Measurements from ENCODE around the gene BCL2L14.

BCL2L14 gene, protein sequence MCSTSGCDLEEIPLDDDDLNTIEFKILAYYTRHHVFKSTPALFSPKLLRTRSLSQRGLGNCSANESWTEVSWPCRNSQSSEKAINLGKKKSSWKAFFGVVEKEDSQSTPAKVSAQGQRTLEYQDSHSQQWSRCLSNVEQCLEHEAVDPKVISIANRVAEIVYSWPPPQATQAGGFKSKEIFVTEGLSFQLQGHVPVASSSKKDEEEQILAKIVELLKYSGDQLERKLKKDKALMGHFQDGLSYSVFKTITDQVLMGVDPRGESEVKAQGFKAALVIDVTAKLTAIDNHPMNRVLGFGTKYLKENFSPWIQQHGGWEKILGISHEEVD

DNA sequence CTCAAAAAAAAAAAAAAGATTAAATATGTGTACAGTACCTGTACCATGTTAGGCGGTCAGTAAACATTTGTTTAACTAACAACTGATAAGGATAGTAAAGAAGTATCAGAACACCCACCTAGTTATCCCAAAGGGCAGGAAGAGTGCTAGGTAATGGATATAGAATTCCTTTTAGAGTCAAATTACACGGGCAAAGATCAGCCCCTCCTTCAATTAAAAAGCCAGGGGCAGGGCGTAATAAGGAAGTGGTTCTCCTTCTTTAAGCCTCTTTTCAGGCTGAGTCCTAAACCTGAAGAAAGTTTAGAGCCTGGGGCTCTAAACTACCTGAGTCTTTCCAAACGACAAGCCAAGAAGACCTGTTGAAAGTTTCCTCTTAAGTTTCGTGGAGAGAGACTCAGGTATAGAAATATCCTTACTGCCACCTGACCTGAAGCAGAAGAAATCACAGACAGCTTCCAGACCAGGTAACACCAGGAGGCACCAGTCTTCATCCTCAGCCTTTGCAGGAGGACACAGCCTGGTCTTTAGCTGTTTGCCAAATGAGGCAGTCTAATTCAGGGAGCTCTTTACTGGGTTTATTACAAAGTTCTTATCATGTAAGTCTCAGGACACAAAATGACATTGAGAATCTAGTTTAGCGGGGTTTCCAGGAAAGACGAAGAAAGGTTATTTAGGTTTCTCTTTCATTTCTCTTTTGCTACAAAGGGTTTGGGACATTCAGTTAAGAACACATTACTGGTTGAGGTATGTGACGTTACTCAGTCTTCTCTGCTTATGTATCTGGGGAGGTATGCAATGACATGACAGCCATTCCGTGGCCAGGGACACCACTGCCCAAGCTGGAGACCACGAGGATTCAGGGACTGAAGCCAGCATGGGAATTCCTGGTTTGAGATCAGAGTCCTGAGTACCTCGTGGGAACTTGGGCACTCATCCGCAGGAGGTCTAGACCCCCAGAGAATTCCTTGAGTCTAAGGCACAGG lies at the start of gene BCL2L14:
Gene BCL2L14 (plus strand): TSS at position 266 of the 983 bp plus-strand sequence. CDS start 8,367 bp downstream, outside the sequence.
- DNase-seq (ENCODE audit: low read depth, low spot score), result no peak

DNA sequence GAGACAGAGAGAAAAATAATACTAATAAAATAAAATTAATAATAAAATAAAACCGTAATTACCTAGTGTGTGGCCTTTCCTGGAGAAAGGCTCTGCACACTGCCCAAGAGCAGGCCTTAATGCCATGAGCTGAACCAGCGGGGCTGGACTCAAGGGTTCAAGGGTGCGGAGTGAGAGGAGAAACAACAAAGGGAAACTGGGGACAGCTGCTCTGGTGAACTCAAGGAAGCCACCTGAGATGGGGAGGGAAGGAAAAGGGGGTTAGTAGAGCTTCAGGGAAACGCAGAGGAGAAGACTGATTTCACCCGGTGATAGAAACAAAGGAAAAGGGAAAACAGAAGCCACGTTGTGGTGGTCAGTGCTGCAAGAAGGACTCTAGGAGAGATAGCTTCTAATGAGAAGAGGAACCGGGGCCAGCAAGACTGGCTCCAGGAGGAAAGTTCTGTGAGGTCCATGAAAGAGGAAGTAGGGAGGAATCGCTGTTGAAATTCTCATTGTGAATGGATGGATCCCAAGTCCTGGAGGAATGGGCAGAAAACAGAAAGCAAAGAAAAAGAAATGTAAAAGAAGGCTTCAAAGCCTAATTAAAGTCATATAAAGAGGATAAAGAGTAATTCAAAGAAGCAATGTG lies 48.3 kb upstream of the BCL2L14 start:
- DNase-seq (ENCODE audit: low read depth, low spot score), result no peak

DNA sequence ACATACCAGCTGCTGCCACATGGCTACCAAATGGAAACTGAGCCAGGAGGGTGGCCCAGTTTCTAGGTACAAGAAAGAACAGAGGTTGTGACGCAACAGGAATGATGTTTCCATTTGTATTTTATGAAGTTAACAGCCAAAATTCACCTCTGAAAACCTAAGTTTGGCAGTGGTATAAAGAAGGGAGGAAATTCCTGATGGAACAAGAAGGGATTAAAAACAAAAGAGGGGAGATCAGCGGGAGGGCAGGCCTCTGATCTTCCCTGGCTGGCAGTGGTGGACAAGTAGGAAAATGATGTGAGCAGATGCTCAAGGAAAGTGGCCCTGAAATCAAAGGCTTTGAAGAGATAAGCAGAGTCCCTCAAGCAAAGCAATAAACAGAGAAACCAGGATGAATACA lies 47.3 kb upstream of the BCL2L14 start:
- no peak for DNase-seq (ENCODE audit: low read depth, low spot score)

DNA sequence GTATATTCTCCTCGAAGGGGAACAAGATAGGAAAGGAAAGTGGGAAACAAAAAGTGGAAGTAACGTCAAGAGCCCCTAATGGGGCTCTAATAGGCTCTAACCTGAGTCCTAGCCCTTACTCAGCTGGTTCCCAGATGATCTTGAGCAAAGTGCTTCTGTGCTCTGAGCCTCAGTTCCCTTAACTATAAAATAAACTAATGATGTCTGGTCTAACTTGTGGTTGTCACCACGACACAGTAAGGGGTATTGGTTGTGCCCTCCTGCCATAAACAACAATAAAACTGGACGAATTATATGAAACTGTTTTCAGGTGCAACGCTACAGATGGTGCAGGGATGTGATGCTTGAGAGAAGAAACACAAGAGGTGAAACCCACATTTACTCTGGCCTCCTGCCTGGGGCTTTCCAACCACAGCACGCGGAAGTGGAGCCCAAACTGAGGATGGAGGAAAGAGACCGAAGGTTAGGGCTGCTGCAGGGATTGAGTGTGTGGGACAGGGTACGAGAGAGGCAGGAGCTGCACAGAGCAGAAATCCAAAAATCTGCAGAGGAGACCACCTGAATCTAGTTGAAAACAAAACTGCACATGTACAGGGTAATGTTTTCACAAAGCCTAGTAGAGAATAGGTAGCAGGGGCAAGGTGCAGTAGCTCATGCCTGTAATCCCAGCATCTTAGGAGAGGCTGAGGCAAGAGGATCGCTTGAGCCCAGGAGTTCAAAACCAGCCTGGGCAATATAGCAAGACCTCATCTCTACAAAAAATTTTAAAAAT lies 45.6 kb upstream of the BCL2L14 start:
- no peak for DNase-seq (ENCODE audit: low read depth, low spot score)

DNA sequence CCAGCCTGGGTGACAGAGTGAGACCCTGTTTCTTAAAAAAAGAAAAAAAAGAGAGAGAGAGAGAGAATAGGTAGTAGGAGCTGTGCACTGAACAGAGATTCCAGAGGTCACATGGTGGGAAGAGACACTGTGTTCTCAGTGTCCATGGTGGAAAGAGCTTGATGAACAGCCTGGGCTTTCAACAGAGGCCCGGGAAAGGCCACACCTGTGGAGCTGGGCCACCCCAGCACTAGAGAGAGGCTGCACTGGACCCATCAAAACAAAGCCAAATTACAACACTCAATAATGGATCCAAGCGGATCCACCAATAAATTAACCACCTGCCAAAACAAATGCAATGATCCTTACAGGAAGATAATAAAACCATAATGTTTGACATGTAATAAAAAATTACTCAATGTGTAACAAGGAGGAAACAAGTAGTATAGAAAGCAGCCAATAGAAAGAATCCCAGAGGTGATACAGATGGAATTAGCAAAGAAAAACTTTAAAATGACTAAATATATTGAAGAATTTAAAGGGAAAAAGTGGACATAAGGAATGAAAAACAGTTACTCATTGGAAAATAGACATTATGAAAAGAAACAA lies 44.8 kb upstream of the BCL2L14 start:
- no peak for DNase-seq (ENCODE audit: low read depth, low spot score)

DNA sequence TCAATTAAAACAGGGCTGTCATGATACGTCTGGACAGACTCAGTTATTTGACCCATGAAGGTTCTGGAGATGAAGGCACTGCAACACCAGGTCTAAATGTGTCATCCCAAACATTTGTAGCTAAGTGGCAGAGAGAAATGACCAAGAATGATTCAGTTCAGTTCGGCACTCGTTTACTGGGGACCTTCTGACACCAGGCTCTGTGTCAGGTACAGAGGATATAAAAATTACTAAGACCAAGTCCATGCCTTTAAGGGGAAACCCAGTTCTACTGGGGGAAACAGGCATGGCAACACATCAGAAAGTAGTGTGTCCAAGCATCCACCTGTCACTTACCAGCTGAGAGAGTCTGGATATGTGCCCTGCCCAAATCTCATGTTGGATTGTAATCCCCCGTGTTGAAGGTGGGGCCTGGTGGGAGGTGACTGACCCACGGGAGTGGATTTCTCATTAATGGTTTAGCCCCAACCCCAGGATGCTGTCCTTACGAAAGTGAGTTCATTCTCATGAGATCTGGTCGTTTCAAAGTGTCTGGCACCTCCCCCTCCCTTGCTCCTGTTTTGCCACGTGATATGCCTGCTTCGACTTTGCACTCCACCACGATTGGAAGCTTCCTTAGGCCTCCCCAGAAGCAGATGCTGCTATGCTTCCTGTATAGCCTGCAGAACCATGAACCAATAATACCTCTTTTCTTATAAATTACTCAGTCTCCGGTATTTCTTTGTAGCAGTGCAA lies 41.9 kb upstream of the BCL2L14 start:
- no peak for DNase-seq (ENCODE audit: low read depth, low spot score)

DNA sequence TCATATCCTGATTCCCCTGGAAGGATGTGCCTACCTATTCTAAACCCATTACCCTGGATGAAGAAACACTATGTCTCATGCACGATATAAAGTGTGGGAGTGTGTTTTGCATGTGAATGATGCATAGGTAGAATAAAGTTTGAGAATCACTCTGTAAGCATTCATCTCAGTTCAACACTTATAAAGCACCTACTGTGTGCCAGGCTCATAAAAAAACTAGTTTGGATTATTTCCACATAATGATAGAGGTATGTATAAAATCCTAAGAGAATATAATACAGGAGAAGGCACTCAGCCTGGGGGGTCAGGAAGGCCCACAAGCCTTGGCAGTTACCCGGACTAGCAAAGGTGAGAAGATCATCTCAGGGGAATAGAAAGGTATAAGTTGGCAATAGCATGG lies 41.1 kb upstream of the BCL2L14 start:
- DNase-seq (ENCODE audit: low read depth, low spot score), result no peak

DNA sequence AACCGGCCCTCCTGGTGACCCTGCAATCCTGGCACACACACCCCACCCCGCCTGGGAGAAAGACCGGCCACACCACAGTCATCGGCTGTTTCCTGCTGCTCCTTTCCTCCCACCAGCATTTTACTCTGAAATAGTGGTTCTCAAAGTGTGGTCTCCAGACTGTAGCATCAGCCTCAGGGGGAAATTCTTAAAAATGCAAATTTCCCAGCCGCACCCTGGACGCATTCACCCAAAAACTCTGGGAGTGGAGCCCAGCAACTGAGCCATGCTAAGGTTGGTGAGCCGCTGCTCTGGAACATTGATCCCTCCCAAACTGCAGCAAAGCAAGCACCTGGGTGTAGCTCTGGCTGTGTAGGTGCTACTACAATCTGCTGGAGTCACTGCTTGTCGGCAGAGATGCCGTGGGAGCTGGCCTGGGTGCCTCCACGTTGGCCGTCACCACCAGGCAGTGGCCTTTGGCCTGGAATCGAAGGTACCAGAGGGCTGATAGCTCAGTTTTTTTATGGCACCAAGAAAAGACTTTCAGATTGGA lies 38.4 kb upstream of the BCL2L14 start:
- no peak for DNase-seq (ENCODE audit: low read depth, low spot score)

DNA sequence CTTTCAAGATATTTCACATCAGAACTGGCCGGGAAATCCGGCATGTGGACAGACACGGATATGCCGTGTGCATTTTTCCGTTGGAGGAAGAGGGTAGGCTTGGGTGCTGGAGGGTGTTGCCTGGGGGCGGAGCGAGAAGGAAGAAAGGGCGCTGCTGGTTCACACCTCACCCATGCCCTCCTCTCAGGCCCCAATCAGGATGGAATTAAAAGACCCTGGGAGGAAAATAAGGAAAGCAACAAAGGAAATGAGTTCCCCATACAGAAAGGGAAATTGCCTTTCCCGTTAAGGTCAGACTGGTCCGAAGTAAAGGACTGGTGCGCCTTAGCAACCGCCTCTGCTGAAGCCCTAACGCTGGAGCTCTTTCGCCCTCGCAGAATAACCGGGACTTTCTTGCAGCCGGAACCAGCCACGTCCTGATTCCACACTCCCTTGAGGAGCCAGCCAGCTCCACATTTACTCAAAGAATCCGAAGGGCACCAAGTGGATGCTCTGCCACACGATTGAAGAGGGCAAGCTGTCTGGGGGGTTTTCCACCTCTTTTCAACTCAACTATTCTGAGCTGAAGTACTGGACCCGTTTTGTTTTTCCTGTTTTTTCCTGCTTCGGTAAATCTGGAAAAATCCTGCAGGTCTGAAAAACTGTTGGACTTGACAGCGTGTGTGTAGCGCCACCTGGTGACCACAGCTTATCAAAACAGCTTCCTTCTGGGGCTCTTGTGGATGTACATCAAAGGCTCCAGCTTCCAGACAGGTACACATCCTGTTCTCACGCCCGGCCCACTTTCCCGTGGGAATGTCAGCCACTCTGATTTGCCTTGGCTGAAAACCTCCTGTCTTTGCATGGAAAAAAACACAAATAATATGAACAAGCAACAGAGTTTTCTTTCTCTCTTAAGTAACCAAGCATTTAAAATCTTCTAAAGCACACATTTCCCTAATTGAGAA lies 37.6 kb upstream of the BCL2L14 start:
- DNase-seq (ENCODE audit: low read depth, low spot score), result peak; percentile 91

DNA sequence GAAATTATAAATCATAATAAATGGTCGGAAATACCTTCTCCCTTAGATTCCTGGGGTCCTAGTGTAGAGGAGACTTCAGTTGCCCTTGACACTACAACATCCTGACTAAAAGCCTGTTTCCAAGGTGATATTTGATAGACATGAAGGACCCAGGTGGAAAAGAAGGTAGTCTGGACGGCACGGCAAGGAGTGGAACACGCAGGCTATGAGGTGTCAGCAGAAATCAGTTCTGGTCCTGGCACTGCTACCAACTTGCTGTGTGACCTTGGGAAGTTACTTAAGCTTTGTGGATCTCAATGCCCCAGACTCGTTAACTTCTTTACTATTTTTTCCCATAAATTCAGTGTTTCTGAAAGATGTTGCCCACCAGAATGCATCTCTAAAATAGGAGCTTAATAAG lies 36.9 kb upstream of the BCL2L14 start:
- DNase-seq (ENCODE audit: low read depth, low spot score), result no peak

DNA sequence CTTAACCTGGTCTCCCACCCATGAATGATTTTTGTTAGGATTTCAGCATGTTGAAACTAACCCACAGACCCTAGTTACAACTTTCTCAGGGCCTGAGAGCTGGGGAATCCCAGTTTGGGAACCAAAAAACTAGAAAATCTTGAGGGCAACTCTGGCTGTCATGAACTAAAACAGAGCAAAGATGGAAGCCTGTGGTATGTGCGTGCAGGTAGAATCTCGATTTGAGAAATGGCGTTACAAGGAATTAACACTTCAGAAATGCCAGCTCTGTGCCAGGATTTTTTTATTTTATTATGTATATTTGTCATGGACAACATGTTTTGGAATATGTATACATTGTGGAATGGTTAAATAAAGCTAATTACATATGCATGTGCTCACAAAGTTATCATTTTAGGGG lies 36.4 kb upstream of the BCL2L14 start:
- DNase-seq (ENCODE audit: low read depth, low spot score), result no peak

DNA sequence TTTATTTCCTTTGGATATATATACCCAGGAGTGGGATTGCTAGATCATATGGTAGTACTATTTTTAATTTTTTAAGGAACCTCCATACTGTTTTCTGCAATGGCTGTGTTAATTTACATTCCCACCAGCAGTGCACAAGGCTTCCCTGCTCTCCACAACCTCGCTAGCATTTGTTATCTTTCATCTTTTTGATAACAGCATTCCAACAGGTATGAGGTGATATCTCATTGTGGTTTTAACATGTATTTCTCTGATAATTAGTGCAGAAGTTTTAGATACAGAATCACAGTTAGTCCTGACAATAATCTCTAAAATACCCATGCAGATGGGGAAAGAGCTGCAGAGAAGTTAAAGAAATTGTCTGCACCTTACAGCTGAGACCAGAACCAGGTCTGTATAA lies 35.5 kb upstream of the BCL2L14 start:
- no peak for DNase-seq (ENCODE audit: low read depth, low spot score)

DNA sequence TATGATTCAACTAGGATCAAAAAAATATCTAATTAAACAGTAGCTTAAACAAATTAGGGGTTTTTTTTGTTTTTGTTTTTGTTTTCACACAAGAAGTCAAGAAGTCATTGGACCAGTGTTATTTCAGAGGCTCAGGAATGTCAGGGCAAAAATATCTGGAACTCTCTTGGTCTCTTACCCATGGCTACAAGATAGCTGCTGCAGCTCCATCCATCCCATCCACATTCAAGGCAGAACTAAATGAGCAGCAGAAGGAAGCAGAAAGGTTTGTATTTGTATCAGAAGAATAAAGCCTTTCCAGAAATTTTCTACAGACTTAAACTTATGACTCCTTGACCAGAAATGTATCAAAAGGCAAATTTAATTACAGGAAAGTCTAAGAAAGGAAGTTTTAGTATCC lies 33.8 kb upstream of the BCL2L14 start:
- no peak for DNase-seq (ENCODE audit: low read depth, low spot score)

DNA sequence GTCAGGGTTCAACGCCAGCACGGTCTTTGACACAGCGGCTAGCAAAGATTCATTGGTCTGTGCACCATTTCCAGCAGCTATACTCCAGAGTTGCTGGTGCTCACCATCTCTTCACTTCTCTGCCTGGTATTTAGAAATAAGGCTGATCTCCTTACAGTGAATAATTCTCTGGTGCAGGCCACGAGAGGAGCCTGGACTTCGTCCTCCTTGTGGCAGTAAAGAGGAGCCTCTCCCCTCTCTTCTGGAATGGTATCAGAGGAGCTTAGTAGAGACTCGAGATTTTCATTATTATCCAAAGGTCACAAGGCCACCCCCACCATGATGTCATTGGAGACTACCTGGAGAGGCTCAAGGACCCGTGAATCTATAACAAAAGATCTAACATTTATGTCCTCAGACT lies 30.8 kb upstream of the BCL2L14 start:
- DNase-seq (ENCODE audit: low read depth, low spot score), result no peak

DNA sequence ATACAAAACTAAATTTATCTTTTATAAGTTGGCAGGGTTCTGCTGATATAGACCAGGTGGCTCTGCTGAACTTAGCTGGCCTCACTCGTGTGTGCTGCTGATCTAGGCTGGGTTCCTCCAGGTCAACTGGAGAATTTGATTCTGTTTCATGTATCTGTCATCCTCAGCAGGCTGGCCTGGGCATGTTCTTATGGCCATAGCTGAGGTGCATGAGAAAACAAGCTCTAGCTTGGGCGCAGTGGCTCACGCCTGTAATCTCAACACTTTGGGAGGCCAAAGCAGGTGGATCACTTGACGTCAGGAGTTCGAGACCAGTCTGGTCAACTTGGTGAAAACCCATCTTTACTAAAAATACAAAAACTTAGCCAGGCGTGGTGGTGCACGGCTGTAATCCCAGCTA lies 24.3 kb upstream of the BCL2L14 start:
- DNase-seq (ENCODE audit: low read depth, low spot score), result no peak

DNA sequence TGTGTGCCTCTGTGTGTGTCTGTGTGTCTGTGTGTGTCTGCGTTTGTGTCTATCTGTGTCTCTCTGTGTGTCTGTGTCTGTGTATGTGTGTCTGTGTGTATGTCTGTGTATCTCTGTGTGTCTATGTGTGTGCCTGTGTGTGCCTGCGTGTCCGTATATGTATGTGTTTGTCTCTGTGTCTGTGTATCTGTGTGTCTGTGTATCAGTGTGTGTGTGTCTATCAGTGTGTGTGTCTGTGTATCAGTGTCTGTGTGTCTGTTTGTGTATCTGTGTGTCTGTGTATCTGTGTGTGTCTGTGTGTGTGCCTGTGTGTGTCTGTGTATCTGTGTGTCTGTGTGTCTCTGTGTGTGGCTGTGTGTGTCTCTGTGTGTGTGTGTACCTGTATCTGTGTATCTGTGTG lies 23.1 kb upstream of the BCL2L14 start:
- no peak for DNase-seq (ENCODE audit: low read depth, low spot score)

DNA sequence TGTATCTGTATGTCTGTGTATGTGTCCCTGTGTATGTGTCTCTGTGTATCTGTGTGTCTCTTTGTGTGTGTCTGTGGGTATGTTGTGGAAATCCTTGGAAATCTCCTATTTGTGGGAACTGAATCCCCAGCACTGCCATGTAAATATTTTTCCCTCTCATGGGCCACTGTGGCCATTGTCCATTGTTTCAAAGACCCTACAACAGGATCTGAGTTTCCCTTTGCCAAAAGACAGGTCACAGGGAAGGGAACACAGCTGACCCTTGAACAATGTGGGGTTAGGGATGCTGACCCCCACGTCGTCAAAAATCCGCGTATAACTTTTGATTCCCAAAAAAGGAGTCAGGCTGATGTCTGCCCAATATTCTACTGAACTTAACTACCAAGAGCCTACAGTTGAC lies 22.5 kb upstream of the BCL2L14 start:
- no peak for DNase-seq (ENCODE audit: low read depth, low spot score)

DNA sequence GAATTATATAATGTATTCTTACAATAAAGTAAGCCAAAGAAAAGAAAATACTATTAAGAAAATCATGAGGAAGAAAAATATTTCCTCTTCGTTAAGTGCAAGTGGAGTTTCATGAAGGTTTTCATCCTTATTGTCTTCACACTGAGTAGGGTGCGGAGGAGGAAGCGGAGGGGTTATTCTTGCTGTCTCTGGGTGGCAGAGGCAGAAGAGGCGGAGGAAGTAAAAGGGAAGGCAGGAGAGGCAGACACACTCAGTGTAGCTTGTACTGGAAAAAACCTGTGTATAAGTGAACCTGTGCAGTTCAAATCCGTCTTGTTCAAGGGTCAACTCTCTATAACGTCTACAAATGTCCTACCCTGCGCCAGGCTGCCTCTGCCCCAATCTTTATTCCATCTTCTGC lies 22.0 kb upstream of the BCL2L14 start:
- no peak for DNase-seq (ENCODE audit: low read depth, low spot score)

DNA sequence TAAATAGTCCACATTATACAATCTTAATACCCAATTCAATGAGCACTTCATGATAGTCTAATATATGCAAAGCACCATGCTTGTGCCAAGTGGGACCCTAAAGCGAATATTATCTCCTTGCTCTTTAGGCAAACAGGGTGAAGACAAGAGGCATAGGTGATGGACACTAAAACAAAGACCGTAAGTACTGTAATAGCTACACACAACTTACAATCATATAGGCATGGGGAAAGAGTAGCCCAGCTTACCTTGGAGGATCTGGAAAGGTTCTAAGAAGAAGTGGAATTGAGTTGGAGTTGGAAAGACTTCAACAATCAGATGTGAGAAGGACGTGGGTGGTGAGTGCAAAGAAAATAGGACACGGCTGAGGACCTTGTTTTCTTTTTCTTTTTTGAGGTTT lies 19.1 kb upstream of the BCL2L14 start:
- DNase-seq (ENCODE audit: low read depth, low spot score), result no peak
